SHP77 (cell line): Measurements from ENCODE around the gene SYNPO2L.
"Not testable (repeated sequence)": the region's sequence is repeated elsewhere in the genome, so short reads cannot be mapped to it uniquely, and the experiment has no call there.

Experiments used
- DNase-seq, 2 experiments: peaks; one replicate each; lab custom pipeline; 2025; lab: John Stamatoyannopoulos, UW

The SYNPO2L gene

GRCh38 chr10:73620974-73621373 lies 34.9 kb downstream of the SYNPO2L start:
- not testable (repeated sequence) for DNase-seq

GRCh38 chr10:73617143-73617542 lies 38.7 kb downstream of the SYNPO2L start:
- DNase-seq: not testable (repeated sequence)

- DNase-seq: no peak
Observed at GRCh38 chr10:73614720-73615119, 41.1 kb downstream of the SYNPO2L start.

- no peak for DNase-seq
Observed at GRCh38 chr10:73609116-73609515, 46.7 kb downstream of the SYNPO2L start.

- DNase-seq: peak; percentile 23 to 29
Observed at GRCh38 chr10:73601486-73601921, 54.3 kb downstream of the SYNPO2L start.

GRCh38 chr10:73597346-73597745 lies 58.5 kb downstream of the SYNPO2L start:
- DNase-seq: no peak
